WTC11 (cell line): Measurements from ENCODE around the gene TNS3.

Experiments used
- ATF1 ChIP-seq: sonication (generic); formaldehyde crosslinking; IDR thresholded peaks from 2 replicates; pipeline ENCODE4 v1.8.1; 2023; ENCODE audit warnings: mild to moderate bottlenecking, moderate library complexity, missing genetic modification reagents
- CREB1 ChIP-seq: sonication (generic); formaldehyde crosslinking; IDR thresholded peaks from 2 replicates; pipeline ENCODE4 v1.8.0; 2023; ENCODE audit warnings: mild to moderate bottlenecking, missing genetic modification reagents
- FOXJ3 ChIP-seq: sonication (generic); formaldehyde crosslinking; IDR thresholded peaks from 2 replicates; pipeline ENCODE4 v1.9.0; 2021; ENCODE audit warnings: missing genetic modification reagents, mild to moderate bottlenecking, borderline replicate concordance
- FOXK1 ChIP-seq: sonication (generic); formaldehyde crosslinking; IDR thresholded peaks from 2 replicates; pipeline ENCODE4 v1.8.0; 2022; ENCODE audit warnings: mild to moderate bottlenecking, moderate library complexity, missing genetic modification reagents
- HMGXB4 ChIP-seq: sonication (generic); formaldehyde crosslinking; IDR thresholded peaks from 2 replicates; pipeline ENCODE4 v1.8.1; 2023; ENCODE audit warnings: mild to moderate bottlenecking, moderate library complexity, missing genetic modification reagents
- JUN ChIP-seq: sonication (generic); formaldehyde crosslinking; IDR thresholded peaks from 2 replicates; pipeline ENCODE4 v1.8.0; 2023; ENCODE audit warnings: mild to moderate bottlenecking, missing genetic modification reagents
- NR2C2 ChIP-seq: sonication (generic); formaldehyde crosslinking; IDR thresholded peaks from 2 replicates; pipeline ENCODE4 v1.8.0; 2022; ENCODE audit warnings: mild to moderate bottlenecking, missing genetic modification reagents
- SMAD4 ChIP-seq: sonication (generic); formaldehyde crosslinking; IDR thresholded peaks from 2 replicates; pipeline ENCODE4 v1.8.0; 2022; ENCODE audit warnings: mild to moderate bottlenecking, missing genetic modification reagents
- TCF7 ChIP-seq: sonication (generic); formaldehyde crosslinking; IDR thresholded peaks from 2 replicates; pipeline ENCODE4 v1.8.0; 2022; ENCODE audit warnings: mild to moderate bottlenecking, low read depth, missing genetic modification reagents, moderate library complexity
- TF ChIP-seq, protein P1 (sequence below): sonication (generic); formaldehyde crosslinking; IDR thresholded peaks from 2 replicates; pipeline ENCODE4 v1.8.1; 2023; ENCODE audit warnings: mild to moderate bottlenecking, missing genetic modification reagents, moderate library complexity
- TF ChIP-seq, protein P2 (sequence below): fragments of 200-600 bp; IDR thresholded peaks from 2 replicates; pipeline ENCODE4 v1.8.0; 2022; ENCODE audit warnings: antibody characterized with exemption
- TF ChIP-seq, protein P3 (sequence below): fragments of 250-450 bp; sonication (Bioruptor Pico); IDR thresholded peaks from 2 replicates; pipeline ENCODE4 v2.1.2; 2022; ENCODE audit warnings: mild to moderate bottlenecking, moderate library complexity
- TF ChIP-seq, protein P4 (sequence below): sonication (generic); formaldehyde crosslinking; conservative IDR thresholded peaks from 2 replicates; pipeline ENCODE4 v1.8.1; 2022; ENCODE audit warnings: mild to moderate bottlenecking, missing genetic modification reagents
- TF ChIP-seq, protein P5 (sequence below): sonication (generic); formaldehyde crosslinking; IDR thresholded peaks from 2 replicates; pipeline ENCODE4 v1.8.0; 2022; ENCODE audit warnings: mild to moderate bottlenecking, missing genetic modification reagents

GRCh38 chr7:47232751-47233412 lies 349.0 kb downstream of the TNS3 start:
- TF ChIP-seq JUN (CRISPR knock-in tag) (no peak), FOXK1 (CRISPR knock-in tag) (no peak), ATF1 (no peak), CREB1 (CRISPR knock-in tag) (no peak), TCF7 (no peak), SMAD4 (no peak), HMGXB4 (CRISPR knock-in tag) (no peak), NR2C2 (CRISPR knock-in tag) (no peak), FOXJ3 (CRISPR knock-in tag) (no peak)
- TF ChIP-seq, protein P1, sequence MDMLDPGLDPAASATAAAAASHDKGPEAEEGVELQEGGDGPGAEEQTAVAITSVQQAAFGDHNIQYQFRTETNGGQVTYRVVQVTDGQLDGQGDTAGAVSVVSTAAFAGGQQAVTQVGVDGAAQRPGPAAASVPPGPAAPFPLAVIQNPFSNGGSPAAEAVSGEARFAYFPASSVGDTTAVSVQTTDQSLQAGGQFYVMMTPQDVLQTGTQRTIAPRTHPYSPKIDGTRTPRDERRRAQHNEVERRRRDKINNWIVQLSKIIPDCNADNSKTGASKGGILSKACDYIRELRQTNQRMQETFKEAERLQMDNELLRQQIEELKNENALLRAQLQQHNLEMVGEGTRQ (CRISPR knock-in tag) = no peak
- TF ChIP-seq, protein P2, sequence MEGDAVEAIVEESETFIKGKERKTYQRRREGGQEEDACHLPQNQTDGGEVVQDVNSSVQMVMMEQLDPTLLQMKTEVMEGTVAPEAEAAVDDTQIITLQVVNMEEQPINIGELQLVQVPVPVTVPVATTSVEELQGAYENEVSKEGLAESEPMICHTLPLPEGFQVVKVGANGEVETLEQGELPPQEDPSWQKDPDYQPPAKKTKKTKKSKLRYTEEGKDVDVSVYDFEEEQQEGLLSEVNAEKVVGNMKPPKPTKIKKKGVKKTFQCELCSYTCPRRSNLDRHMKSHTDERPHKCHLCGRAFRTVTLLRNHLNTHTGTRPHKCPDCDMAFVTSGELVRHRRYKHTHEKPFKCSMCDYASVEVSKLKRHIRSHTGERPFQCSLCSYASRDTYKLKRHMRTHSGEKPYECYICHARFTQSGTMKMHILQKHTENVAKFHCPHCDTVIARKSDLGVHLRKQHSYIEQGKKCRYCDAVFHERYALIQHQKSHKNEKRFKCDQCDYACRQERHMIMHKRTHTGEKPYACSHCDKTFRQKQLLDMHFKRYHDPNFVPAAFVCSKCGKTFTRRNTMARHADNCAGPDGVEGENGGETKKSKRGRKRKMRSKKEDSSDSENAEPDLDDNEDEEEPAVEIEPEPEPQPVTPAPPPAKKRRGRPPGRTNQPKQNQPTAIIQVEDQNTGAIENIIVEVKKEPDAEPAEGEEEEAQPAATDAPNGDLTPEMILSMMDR = no peak
- TF ChIP-seq, protein P3, sequence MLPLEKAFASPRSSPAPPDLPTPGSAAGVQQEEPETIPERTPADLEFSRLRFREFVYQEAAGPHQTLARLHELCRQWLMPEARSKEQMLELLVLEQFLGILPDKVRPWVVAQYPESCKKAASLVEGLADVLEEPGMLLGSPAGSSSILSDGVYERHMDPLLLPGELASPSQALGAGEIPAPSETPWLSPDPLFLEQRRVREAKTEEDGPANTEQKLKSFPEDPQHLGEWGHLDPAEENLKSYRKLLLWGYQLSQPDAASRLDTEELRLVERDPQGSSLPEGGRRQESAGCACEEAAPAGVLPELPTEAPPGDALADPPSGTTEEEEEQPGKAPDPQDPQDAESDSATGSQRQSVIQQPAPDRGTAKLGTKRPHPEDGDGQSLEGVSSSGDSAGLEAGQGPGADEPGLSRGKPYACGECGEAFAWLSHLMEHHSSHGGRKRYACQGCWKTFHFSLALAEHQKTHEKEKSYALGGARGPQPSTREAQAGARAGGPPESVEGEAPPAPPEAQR (CRISPR knock-in tag) = no peak
- TF ChIP-seq, protein P4, sequence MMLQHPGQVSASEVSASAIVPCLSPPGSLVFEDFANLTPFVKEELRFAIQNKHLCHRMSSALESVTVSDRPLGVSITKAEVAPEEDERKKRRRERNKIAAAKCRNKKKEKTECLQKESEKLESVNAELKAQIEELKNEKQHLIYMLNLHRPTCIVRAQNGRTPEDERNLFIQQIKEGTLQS = no peak
- TF ChIP-seq, protein P5, sequence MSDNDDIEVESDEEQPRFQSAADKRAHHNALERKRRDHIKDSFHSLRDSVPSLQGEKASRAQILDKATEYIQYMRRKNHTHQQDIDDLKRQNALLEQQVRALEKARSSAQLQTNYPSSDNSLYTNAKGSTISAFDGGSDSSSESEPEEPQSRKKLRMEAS (CRISPR knock-in tag) = no peak
